NCI-H1694 (cell line): ENCODE results near the gene ZNF428.

Source experiments
- DNase-seq: peaks from one replicate; lab custom pipeline; 2025; lab: John Stamatoyannopoulos, UW

Gene ZNF428

GRCh38 chr19:43561139-43561970, 58.1 kb downstream of the ZNF428 start:
- no peak for DNase-seq

- no peak for DNase-seq
Measured at GRCh38 chr19:43560687-43561086, 58.7 kb downstream of the ZNF428 start.
